IMR-90 (cell line): ENCODE measurements around the gene ANP32B.

ENCODE experiments used
- CEBPB ChIP-seq: IDR thresholded peaks from 2 replicates; pipeline ENCODE4 v1.6.1; 2012; ENCODE audit warnings: low read depth, low read length, improper control_type of control experiment
- CTCF ChIP-seq: conservative IDR thresholded peaks from 2 replicates; pipeline ENCODE4 v1.5.1; 2012; ENCODE audit warnings: mild to moderate bottlenecking, low read depth, low read length, improper control_type of control experiment
- ELK1 ChIP-seq: fragments of 150-350 bp; IDR thresholded peaks from 2 replicates; pipeline ENCODE4 v1.6.1; 2016; ENCODE audit warnings: low read depth, mild to moderate bottlenecking, low read length, moderate library complexity, borderline replicate concordance
- POLR2A ChIP-seq: IDR thresholded peaks from 2 replicates; pipeline ENCODE4 v1.6.1; 2012; ENCODE audit warnings: mild to moderate bottlenecking, low read depth, low read length
- RCOR1 ChIP-seq: IDR thresholded peaks from 2 replicates; pipeline ENCODE4 v1.6.1; 2012; ENCODE audit warnings: mild to moderate bottlenecking, low read length, improper control_type of control experiment; ENCODE audit not compliant: insufficient replicate concordance
- RFX5 ChIP-seq: IDR thresholded peaks from 2 replicates; pipeline ENCODE4 v1.8.0; 2012; ENCODE audit warnings: low read depth, mild to moderate bottlenecking, low read length, moderate library complexity
- SMC3 ChIP-seq: fragments of 150-350 bp; IDR thresholded peaks from 2 replicates; pipeline ENCODE4 v1.6.1; 2016; ENCODE audit warnings: low read depth, mild to moderate bottlenecking, antibody characterized with exemption, low read length, moderate library complexity

GRCh38 chr9:98046180-98046543 is 63.0 kb downstream of the ANP32B start:
- TF ChIP-seq RFX5 (no peak), CTCF (no peak), POLR2A (no peak), ELK1 (no peak), RCOR1 (no peak), CEBPB (no peak), SMC3 (no peak)
